A549 (cell line): ENCODE results near the gene SIAH2. TPM values are rescaled to one million over a fixed set of nuclear protein-coding genes. Genes with fewer than 3 reads are reported as not detected.
A peak's percentile ranks its signal among the peaks of the same experiment; 100 is the strongest.

Experiments used
- ATAC-seq, 2 experiments: fragments of 200-7000 bp in 1 of 2; fragments of >200 bp in 1 of 2; cut with Nextera tagmentation in 1 of 2; cut with Tn5 transposase in 1 of 2; 3 replicates each; pipeline versions ENCODE4 v1.8.0 to v1.9.1; 2018 to 2020; ENCODE audit warnings: mild to moderate bottlenecking in 1 of 2, moderate library complexity in 1 of 2
- CTCF ChIA-PET: fragments of 300-600 bp; sonication (Branson Sonifier 250); formaldehyde crosslinking; extraction: SDS; loops from one replicate; lab custom pipeline; 2021; ENCODE audit warnings: antibody characterized with exemption, inconsistent platforms; lab: Yijun Ruan, JAX
- POLR2A ChIA-PET: fragments of 350-600 bp; formaldehyde crosslinking; extraction: SDS; loops from one replicate; lab custom pipeline; 2021; ENCODE audit warnings: antibody characterized with exemption, inconsistent platforms; lab: Yijun Ruan, JAX
- DNase-seq, 2 experiments: peaks; one replicate each; pipeline versions ENCODE4 v3.0.0 to v3.0.0-alpha.2; 2011 to 2016; ENCODE audit warnings: low read depth in 1 of 2, low spot score in 1 of 2
- FAIRE-seq: peaks from 2 replicates; lab custom pipeline; 2011; peaks lifted over from hg19 to GRCh38; lab: Jason Lieb, UNC
- H3K27ac ChIP-seq, 2 experiments: fragments of >200 bp; sonication (Bioruptor Twin); formaldehyde crosslinking; 3 replicates each; pipeline ENCODE4 v1.5.1; 2016 to 2017
- H3K4me1 ChIP-seq: fragments of >200 bp; sonication (Bioruptor Twin); formaldehyde crosslinking; 3 replicates; pipeline ENCODE4 v1.6.1; 2016
- H3K4me2 ChIP-seq: fragments of >200 bp; sonication (Bioruptor Twin); formaldehyde crosslinking; 3 replicates; pipeline ENCODE4 v1.6.1; 2016
- H3K4me3 ChIP-seq: fragments of >200 bp; sonication (Bioruptor Twin); formaldehyde crosslinking; 3 replicates; pipeline ENCODE4 v1.5.1; 2016
- H3K9me3 ChIP-seq: fragments of >200 bp; sonication (Bioruptor Twin); formaldehyde crosslinking; 3 replicates; pipeline ENCODE4 v1.6.1; 2016
- ATOH8 ChIP-seq: fragments of 250-450 bp; sonication (Bioruptor Pico); IDR thresholded peaks from 2 replicates; pipeline ENCODE4 v1.5.0; 2020; ENCODE audit warnings: low read depth, mild to moderate bottlenecking, moderate library complexity
- CEBPB ChIP-seq, 2 experiments: fragments of >200 bp in 1 of 2; sonication (Bioruptor Twin) in 1 of 2; formaldehyde crosslinking in 1 of 2; IDR thresholded peaks; 2 replicates each; pipeline ENCODE4 v1.6.1; 2012 to 2016
- CTCF ChIP-seq: fragments of >200 bp; sonication (Bioruptor Twin); formaldehyde crosslinking; IDR thresholded peaks from 3 replicates; pipeline ENCODE4 v1.5.1; 2016
- EP300 ChIP-seq, 2 experiments: fragments of >200 bp; sonication (Bioruptor Twin); formaldehyde crosslinking; IDR thresholded peaks; 2 replicates in 1 of 2; 3 replicates in 1 of 2; pipeline ENCODE4 v1.6.1; 2016 to 2017
- ESRRA ChIP-seq: fragments of 150-350 bp; IDR thresholded peaks from 2 replicates; pipeline ENCODE4 v1.6.1; 2014; ENCODE audit warnings: mild to moderate bottlenecking, low read length, borderline replicate concordance
- FOSB ChIP-seq: fragments of 250-450 bp; sonication (Bioruptor Pico); IDR thresholded peaks from 2 replicates; pipeline ENCODE4 v1.5.0; 2020; ENCODE audit warnings: mild to moderate bottlenecking, moderate library complexity
- HES2 ChIP-seq: fragments of >200 bp; sonication (Bioruptor Twin); formaldehyde crosslinking; IDR thresholded peaks from 2 replicates; pipeline ENCODE4 v1.6.1; 2016
- HEYL ChIP-seq: fragments of 250-450 bp; sonication (Bioruptor Pico); IDR thresholded peaks from 2 replicates; pipeline ENCODE4 v1.8.0; 2021; ENCODE audit warnings: mild to moderate bottlenecking, moderate library complexity
- HOXA7 ChIP-seq: fragments of 250-450 bp; sonication (Bioruptor Pico); IDR thresholded peaks from 2 replicates; pipeline ENCODE4 v1.5.0; 2020; ENCODE audit warnings: mild to moderate bottlenecking, moderate library complexity
- HOXB5 ChIP-seq: fragments of 250-450 bp; sonication (Bioruptor Pico); IDR thresholded peaks from 2 replicates; pipeline ENCODE4 v1.5.0; 2020; ENCODE audit warnings: mild to moderate bottlenecking, moderate library complexity
- JUNB ChIP-seq: fragments of >200 bp; sonication (Bioruptor Twin); formaldehyde crosslinking; IDR thresholded peaks from 2 replicates; pipeline ENCODE4 v1.6.1; 2016
- MAZ ChIP-seq: fragments of 150-350 bp; IDR thresholded peaks from 2 replicates; pipeline ENCODE4 v1.6.1; 2014; ENCODE audit warnings: antibody characterized with exemption, low read depth, low read length, borderline replicate concordance
- NFE2L2 ChIP-seq: fragments of 150-350 bp; conservative IDR thresholded peaks from 2 replicates; pipeline ENCODE4 v1.6.1; 2014; ENCODE audit warnings: low read length
- PHF8 ChIP-seq: fragments of 200-600 bp; sonication (generic); IDR thresholded peaks from 2 replicates; pipeline ENCODE4 v1.6.1; 2016; ENCODE audit warnings: low read depth, mild to moderate bottlenecking, antibody characterized with exemption, moderate library complexity, borderline replicate concordance
- RAD21 ChIP-seq, 2 experiments: fragments of >200 bp in 1 of 2; sonication (Bioruptor Twin) in 1 of 2; formaldehyde crosslinking in 1 of 2; IDR thresholded peaks in 1 of 2; conservative IDR thresholded peaks in 1 of 2; 2 replicates in 1 of 2; 3 replicates in 1 of 2; pipeline ENCODE4 v1.6.1; 2012 to 2018; ENCODE audit warnings: inconsistent platforms in 1 of 2
- RFX5 ChIP-seq: fragments of 450-650 bp; IDR thresholded peaks from 2 replicates; pipeline ENCODE4 v1.7.1; 2014; ENCODE audit warnings: antibody characterized with exemption, mild to moderate bottlenecking, moderate library complexity
- RNF2 ChIP-seq: fragments of 200-600 bp; sonication (generic); IDR thresholded peaks from 2 replicates; pipeline ENCODE4 v1.6.1; 2016; ENCODE audit warnings: low read depth, mild to moderate bottlenecking, antibody characterized with exemption, moderate library complexity, borderline replicate concordance
- TFCP2L1 ChIP-seq: fragments of 250-450 bp; sonication (Bioruptor Pico); IDR thresholded peaks from 2 replicates; pipeline ENCODE4 v1.5.0; 2021; ENCODE audit warnings: mild to moderate bottlenecking
- ZC3H11A ChIP-seq: fragments of 450-650 bp; IDR thresholded peaks from 2 replicates; pipeline ENCODE4 v1.6.1; 2014; ENCODE audit warnings: antibody characterized with exemption, mild to moderate bottlenecking
- ZFP36 ChIP-seq: fragments of 450-650 bp; IDR thresholded peaks from 2 replicates; pipeline ENCODE4 v1.6.1; 2014; ENCODE audit warnings: borderline replicate concordance; ENCODE audit not compliant: partially characterized antibody
- WGBS: methylation state at CpG from one replicate; pipeline ENCODE4 v1.1.6; 2017; ENCODE audit errors: missing lambda C conversion rate; 5-methylcytosine and 5-hydroxymethylcytosine counted together
- polyA plus RNA-seq, 4 experiments: library from polyadenylated mRNA; depleted of rRNA in 3 of 4; stranded (reverse); fragments of >200 nt; fragmentation: RNase III in 1 of 4; extraction: RNeasy Plus Mini Kit Qiagen cat#74134 plus additional on column Dnase treatment in 1 of 4; gene quantifications; 2 replicates in 3 of 4; 3 replicates in 1 of 4; pipeline ENCODE4 v1.2.3, GENCODE V29; 2011 to 2017

The SIAH2 gene
- polyA plus RNA-seq, 2 of the 4 experiments (the other 2 are of a cell fraction), result 11.4 to 24.8 TPM

GRCh38 chr3:150733936-150734794, 28.8 kb downstream of the SIAH2 start:
- peaks cover 17% of the 10 kb centered on the region; the same call in 2 of the 3 replicates for H3K4me1 ChIP-seq
- FAIRE-seq (no peak), DNase-seq (no peak), ATAC-seq (no peak; a peak in 2 of 6 replicates)
- CTCF ChIA-PET, result no interaction called here
- WGBS, result 87% methylated on average over 9 of the region's 9 CpGs
- H3K4me2 ChIP-seq, result no peak overlapping the region
- TF ChIP-seq HES2, result no peak
- no peak for TF ChIP-seq ESRRA
- peak; percentile 62 for TF ChIP-seq ZFP36
- POLR2A ChIA-PET, result interaction anchor here (1.1 kb wide), 1 partner anchor 28 kb away, joined by 3 read pairs; no protein-coding TSS in a partner anchor
- H3K27ac ChIP-seq, result no peak overlapping the region
- H3K4me3 ChIP-seq, result no peak overlapping the region
- no peaks in the 10 kb centered on the region for H3K9me3 ChIP-seq

GRCh38 chr3:150733373-150733935, 29.5 kb downstream of the SIAH2 start:
- peaks cover 10% of the 10 kb centered on the region; the same call in 2 of the 3 replicates for H3K4me1 ChIP-seq
- FAIRE-seq, result no peak
- H3K27ac ChIP-seq, result no peak overlapping the region
- TF ChIP-seq TFCP2L1 (no peak), ESRRA (no peak), CEBPB (IDR thresholded peaks at IDR 0.05) (no peak), RNF2 (no peak), HOXB5 (no peak), NFE2L2 (no peak), ZC3H11A (no peak), MAZ (no peak), JUNB (no peak), PHF8 (no peak), CTCF (no peak), HOXA7 (CRISPR knock-in tag) (no peak), RAD21 (conservative IDR thresholded peaks at IDR 0.05 in 1 of 2, IDR thresholded peaks at IDR 0.05 in 1 of 2) (no peak), RFX5 (no peak), FOSB (CRISPR knock-in tag) (no peak), ATOH8 (CRISPR knock-in tag) (no peak), EP300 (IDR thresholded peaks at IDR 0.05) (no peak), HEYL (CRISPR knock-in tag) (no peak)
- H3K4me3 ChIP-seq, result no peak overlapping the region
- 83% methylated on average over 8 of the region's 8 CpGs for WGBS
- DNase-seq, result no peak
- H3K9me3 ChIP-seq, result no peaks in the 10 kb centered on the region
- peak; percentile 21 to 44; a peak in 3 of 6 replicates for ATAC-seq
- ChIA-PET CTCF (no interaction called here), POLR2A (no interaction called here)
- no peak overlapping the region for H3K4me2 ChIP-seq
